C4-2B (cell line): ENCODE results near the gene FCER2.

Experiments
- ZFX ChIP-seq: fragments of 450-650 bp; IDR thresholded peaks from 2 replicates; pipeline ENCODE4 v1.6.1; 2017
- TF ChIP-seq, protein P1 (sequence below): fragments of 450-650 bp; conservative IDR thresholded peaks from 2 replicates; pipeline ENCODE4 v1.5.1; 2017; ENCODE audit warnings: mild to moderate bottlenecking

- TF ChIP-seq, protein P1, sequence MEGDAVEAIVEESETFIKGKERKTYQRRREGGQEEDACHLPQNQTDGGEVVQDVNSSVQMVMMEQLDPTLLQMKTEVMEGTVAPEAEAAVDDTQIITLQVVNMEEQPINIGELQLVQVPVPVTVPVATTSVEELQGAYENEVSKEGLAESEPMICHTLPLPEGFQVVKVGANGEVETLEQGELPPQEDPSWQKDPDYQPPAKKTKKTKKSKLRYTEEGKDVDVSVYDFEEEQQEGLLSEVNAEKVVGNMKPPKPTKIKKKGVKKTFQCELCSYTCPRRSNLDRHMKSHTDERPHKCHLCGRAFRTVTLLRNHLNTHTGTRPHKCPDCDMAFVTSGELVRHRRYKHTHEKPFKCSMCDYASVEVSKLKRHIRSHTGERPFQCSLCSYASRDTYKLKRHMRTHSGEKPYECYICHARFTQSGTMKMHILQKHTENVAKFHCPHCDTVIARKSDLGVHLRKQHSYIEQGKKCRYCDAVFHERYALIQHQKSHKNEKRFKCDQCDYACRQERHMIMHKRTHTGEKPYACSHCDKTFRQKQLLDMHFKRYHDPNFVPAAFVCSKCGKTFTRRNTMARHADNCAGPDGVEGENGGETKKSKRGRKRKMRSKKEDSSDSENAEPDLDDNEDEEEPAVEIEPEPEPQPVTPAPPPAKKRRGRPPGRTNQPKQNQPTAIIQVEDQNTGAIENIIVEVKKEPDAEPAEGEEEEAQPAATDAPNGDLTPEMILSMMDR: peak; percentile 99
- peak; percentile 51; the same call in 1 of the 2 replicates for TF ChIP-seq ZFX
Observed at GRCh38 chr19:7680606-7681339, 21.2 kb downstream of the FCER2 start, which contains the start of gene TRAPPC5.
